ENCODE data around the gene SMOC2. TPM values are rescaled to one million over a fixed set of nuclear protein-coding genes. Genes with fewer than 3 reads are reported as not detected.

Gene SMOC2
- polyA plus RNA-seq, 2 of the 4 experiments (the other 2 are of a cell fraction), result not detected

DNA sequence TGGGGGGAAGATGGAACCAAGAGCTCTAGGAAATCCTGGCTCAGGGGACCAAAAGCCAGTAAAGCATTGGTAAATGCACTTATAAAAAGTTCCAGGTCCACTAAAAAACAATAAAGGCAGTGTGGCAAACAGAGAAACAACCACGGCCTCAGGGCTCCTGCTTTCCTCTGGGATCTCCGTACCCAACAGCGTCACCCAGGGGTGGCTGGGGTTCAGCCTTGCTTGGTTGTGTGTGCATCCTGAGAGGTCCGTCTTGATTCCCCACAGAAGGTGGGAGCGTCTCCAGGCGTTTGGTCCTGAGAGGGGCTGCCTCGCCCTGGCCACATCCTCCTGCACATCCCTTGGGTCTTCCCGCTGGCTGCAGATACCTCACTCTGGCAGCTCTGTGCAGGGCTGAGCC lies 60.6 kb downstream of the SMOC2 start:
- H3K27ac ChIP-seq, result no peak overlapping the region
- ATAC-seq (no peak), DNase-seq (ENCODE audit: low read depth in 1 of 2, low spot score in 1 of 2) (no peak), FAIRE-seq (no peak)
- no peak overlapping the region for H3K4me2 ChIP-seq
- no peak for TF ChIP-seq ESRRA (IDR thresholded peaks at IDR 0.05; ENCODE audit: borderline replicate concordance, low read length)
- TF ChIP-seq BHLHE40 (IDR thresholded peaks at IDR 0.05; ENCODE audit: low read depth, low read length), result no peak
- no peak for TF ChIP-seq TP53 (CRISPR knock-in tag; IDR thresholded peaks at IDR 0.05)
- no peak for TF ChIP-seq NPAS2 (CRISPR knock-in tag; IDR thresholded peaks at IDR 0.05; ENCODE audit: borderline replicate concordance)
- TF ChIP-seq, protein P1, sequence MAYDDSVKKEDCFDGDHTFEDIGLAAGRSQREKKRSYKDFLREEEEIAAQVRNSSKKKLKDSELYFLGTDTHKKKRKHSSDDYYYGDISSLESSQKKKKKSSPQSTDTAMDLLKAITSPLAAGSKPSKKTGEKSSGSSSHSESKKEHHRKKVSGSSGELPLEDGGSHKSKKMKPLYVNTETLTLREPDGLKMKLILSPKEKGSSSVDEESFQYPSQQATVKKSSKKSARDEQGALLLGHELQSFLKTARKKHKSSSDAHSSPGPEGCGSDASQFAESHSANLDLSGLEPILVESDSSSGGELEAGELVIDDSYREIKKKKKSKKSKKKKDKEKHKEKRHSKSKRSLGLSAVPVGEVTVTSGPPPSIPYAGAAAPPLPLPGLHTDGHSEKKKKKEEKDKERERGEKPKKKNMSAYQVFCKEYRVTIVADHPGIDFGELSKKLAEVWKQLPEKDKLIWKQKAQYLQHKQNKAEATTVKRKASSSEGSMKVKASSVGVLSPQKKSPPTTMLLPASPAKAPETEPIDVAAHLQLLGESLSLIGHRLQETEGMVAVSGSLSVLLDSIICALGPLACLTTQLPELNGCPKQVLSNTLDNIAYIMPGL (CRISPR knock-in tag; IDR thresholded peaks at IDR 0.05; ENCODE audit: borderline replicate concordance), result no peak
- TF ChIP-seq HOXB13 (CRISPR knock-in tag; IDR thresholded peaks at IDR 0.05; ENCODE audit: low read depth), result no peak
- no peak for TF ChIP-seq POLR2A (IDR thresholded peaks at IDR 0.05; ENCODE audit: low read length)
- TF ChIP-seq EHMT2 (IDR thresholded peaks at IDR 0.05; ENCODE audit: low read depth), result no peak
- no peak for TF ChIP-seq CHD4 (IDR thresholded peaks at IDR 0.05; ENCODE audit: borderline replicate concordance)
- no peak for TF ChIP-seq EHF (CRISPR knock-in tag; IDR thresholded peaks at IDR 0.05)
- no peak for TF ChIP-seq RCOR1 (IDR thresholded peaks at IDR 0.05; ENCODE audit: low read depth, low read length)
- TF ChIP-seq NFE2L2 (conservative IDR thresholded peaks at IDR 0.05; ENCODE audit: low read length), result no peak
- TF ChIP-seq CHD2 (IDR thresholded peaks at IDR 0.05; ENCODE audit: low read length, partially characterized antibody), result no peak
- no peak for TF ChIP-seq RARB (CRISPR knock-in tag; IDR thresholded peaks at IDR 0.05)
- ChIA-PET CTCF (no interaction called here), POLR2A (no interaction called here)
- H3K4me1 ChIP-seq, result no peaks in the 10 kb centered on the region
- WGBS (ENCODE audit: missing lambda C conversion rate), result 26% methylated on average over 8 of the region's 8 CpGs
- no peak overlapping the region for H3K4me3 ChIP-seq
- no peaks in the 10 kb centered on the region for H3K9me3 ChIP-seq

DNA sequence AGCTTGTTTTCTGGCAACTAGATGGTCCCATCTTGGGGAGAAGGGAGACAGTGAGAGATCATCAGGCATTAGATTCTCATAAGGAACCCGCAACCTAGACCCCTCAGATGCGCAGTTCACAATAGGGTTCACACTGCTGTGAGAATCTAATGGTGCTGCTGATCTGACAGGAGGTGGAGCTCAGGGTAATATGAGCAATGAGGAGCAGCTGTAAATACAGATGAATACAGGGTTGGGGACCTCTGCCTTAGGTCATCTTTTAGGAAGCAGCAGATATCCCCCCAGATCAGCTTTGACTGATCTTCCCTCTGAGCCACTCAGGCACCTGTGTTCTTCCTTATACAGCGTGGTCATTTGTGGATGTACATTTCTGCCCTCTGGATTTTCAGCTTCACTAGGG lies 63.4 kb downstream of the SMOC2 start:
- no peak overlapping the region for H3K27ac ChIP-seq
- DNase-seq (ENCODE audit: low read depth in 1 of 2, low spot score in 1 of 2) (no peak), ATAC-seq (no peak), FAIRE-seq (no peak)
- TF ChIP-seq HDAC2 (IDR thresholded peaks at IDR 0.05), result no peak
- no peak for TF ChIP-seq SREBF2 (IDR thresholded peaks at IDR 0.05)
- TF ChIP-seq, protein P2, sequence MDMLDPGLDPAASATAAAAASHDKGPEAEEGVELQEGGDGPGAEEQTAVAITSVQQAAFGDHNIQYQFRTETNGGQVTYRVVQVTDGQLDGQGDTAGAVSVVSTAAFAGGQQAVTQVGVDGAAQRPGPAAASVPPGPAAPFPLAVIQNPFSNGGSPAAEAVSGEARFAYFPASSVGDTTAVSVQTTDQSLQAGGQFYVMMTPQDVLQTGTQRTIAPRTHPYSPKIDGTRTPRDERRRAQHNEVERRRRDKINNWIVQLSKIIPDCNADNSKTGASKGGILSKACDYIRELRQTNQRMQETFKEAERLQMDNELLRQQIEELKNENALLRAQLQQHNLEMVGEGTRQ (IDR thresholded peaks at IDR 0.05), result no peak
- TF ChIP-seq, protein P3, sequence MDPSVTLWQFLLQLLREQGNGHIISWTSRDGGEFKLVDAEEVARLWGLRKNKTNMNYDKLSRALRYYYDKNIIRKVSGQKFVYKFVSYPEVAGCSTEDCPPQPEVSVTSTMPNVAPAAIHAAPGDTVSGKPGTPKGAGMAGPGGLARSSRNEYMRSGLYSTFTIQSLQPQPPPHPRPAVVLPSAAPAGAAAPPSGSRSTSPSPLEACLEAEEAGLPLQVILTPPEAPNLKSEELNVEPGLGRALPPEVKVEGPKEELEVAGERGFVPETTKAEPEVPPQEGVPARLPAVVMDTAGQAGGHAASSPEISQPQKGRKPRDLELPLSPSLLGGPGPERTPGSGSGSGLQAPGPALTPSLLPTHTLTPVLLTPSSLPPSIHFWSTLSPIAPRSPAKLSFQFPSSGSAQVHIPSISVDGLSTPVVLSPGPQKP (IDR thresholded peaks at IDR 0.05; ENCODE audit: low read depth, low read length), result no peak
- TF ChIP-seq SMC3 (IDR thresholded peaks at IDR 0.05), result no peak
- no peak for TF ChIP-seq KDM5A (IDR thresholded peaks at IDR 0.05)
- no peak for TF ChIP-seq MYC (IDR thresholded peaks at IDR 0.05; ENCODE audit: borderline replicate concordance, low read length)
- no peak for TF ChIP-seq EHMT2 (IDR thresholded peaks at IDR 0.05; ENCODE audit: low read depth)
- no peak for TF ChIP-seq CEBPB (IDR thresholded peaks at IDR 0.05)
- no peak for TF ChIP-seq RARB (CRISPR knock-in tag; IDR thresholded peaks at IDR 0.05)
- no peak for TF ChIP-seq HOXB5 (CRISPR knock-in tag; IDR thresholded peaks at IDR 0.05)
- TF ChIP-seq FOSL2 (IDR thresholded peaks at IDR 0.05), result no peak
- no peak for TF ChIP-seq FOSL2 (CRISPR knock-in tag; IDR thresholded peaks at IDR 0.05)
- no peak for TF ChIP-seq POLR2AphosphoS2 (conservative IDR thresholded peaks at IDR 0.05; ENCODE audit: low read length)
- no peak for TF ChIP-seq CHD2 (IDR thresholded peaks at IDR 0.05; ENCODE audit: low read length, partially characterized antibody)
- TF ChIP-seq, protein P1 (CRISPR knock-in tag; IDR thresholded peaks at IDR 0.05; ENCODE audit: borderline replicate concordance), result no peak
- ChIA-PET CTCF (interaction anchor here (0.6 to 1.1 kb wide), 2 partner anchors 9 to 1675 kb away, joined by 3 read pairs; no protein-coding TSS in a partner anchor), POLR2A (no interaction called here)
- H3K4me1 ChIP-seq, result no peaks in the 10 kb centered on the region
- H3K9me3 ChIP-seq, result no peaks in the 10 kb centered on the region
- H3K4me3 ChIP-seq, result no peak overlapping the region
- H3K4me2 ChIP-seq, result no peak overlapping the region
- 49% methylated on average over 3 of the region's 3 CpGs for WGBS (ENCODE audit: missing lambda C conversion rate)

Measured in A549 (cell line).